ENCODE measurements around the gene NINL.
"Not testable (repeated sequence)": the region's sequence is repeated elsewhere in the genome, so short reads cannot be mapped to it uniquely, and the experiment has no call there.

The NINL gene

DNA sequence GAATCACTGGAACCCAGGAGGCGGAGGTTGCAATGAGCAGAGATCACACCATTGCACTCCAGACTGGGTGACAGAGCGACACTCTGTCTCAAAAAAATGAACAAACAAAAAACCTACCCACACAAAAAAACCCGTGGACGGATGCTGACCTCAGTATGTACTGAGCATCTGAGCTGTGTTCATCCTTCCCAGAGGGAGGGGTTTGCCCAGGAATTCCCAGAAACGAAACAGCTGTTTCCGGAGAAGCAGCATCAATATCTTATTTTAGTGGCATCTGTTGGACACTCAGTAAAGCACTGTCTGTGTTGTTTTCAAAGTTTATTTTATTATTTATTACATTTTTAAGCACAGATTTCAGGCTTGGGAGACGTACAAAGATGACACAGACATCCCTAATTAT is 19.8 kb upstream of the NINL start:
- H3K4me3 Mint-ChIP-seq, result no peak overlapping the region
- ATAC-seq (no peak), DNase-seq (ENCODE audit: low spot score in 2 of 2) (no peak)
- H3K9me3 Mint-ChIP-seq, result no peaks in the 10 kb centered on the region
- H3K4me1 Mint-ChIP-seq, result peaks cover 6% of the 10 kb centered on the region
- no peak overlapping the region for H3K27ac Mint-ChIP-seq
- H3K36me3 Mint-ChIP-seq, result no peaks in the 10 kb centered on the region

DNA sequence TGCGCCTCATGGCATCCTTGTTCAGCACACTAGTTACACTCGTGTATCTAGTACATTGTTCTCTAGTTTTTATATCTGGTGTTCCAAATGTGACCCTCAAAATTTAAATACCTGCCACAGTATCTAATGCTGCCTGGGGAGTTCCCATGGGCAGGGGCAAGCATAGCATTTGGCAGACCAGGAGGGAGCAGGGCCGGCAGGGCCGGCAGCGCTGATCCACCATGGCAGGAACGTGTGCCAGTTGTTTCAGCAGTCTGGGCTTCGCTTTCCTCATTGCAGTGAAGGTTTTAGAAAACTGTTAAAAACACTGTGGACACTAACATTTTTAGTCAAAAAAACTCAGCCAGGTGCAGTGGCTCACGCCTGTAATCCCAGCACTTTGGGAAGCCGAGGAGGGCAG is 19.3 kb upstream of the NINL start:
- ATAC-seq (no peak), DNase-seq (ENCODE audit: low spot score in 2 of 2) (no peak)
- H3K36me3 Mint-ChIP-seq, result no peaks in the 10 kb centered on the region
- peaks cover 2% of the 10 kb centered on the region for H3K4me1 Mint-ChIP-seq
- H3K9me3 Mint-ChIP-seq, result no peaks in the 10 kb centered on the region
- H3K4me3 Mint-ChIP-seq, result no peak overlapping the region
- no peak overlapping the region for H3K27ac Mint-ChIP-seq

DNA sequence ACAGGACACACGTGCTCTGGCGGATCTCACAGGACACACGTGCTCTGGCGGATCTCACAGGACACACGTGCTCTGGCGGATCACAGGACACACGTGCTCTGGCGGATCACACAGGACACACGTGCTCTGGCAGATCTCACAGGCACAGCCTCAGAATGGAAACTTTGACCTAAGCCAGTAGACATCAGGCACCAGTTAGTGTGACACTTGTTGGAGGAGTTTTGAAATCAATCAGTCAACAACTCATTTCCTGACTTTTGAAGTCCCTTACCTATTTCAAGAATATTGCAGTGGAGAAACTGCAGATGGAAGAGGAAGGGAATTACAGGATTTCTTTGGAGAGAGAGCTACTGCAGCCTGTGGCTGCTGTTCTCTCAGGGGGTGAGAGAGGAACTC is 17.6 kb upstream of the NINL start:
- not testable (repeated sequence) for H3K9me3 Mint-ChIP-seq; H3K36me3 Mint-ChIP-seq; H3K4me1 Mint-ChIP-seq; DNase-seq (ENCODE audit: low spot score in 2 of 2); H3K4me3 Mint-ChIP-seq; H3K27ac Mint-ChIP-seq
- ATAC-seq, result peak; percentile 82

DNA sequence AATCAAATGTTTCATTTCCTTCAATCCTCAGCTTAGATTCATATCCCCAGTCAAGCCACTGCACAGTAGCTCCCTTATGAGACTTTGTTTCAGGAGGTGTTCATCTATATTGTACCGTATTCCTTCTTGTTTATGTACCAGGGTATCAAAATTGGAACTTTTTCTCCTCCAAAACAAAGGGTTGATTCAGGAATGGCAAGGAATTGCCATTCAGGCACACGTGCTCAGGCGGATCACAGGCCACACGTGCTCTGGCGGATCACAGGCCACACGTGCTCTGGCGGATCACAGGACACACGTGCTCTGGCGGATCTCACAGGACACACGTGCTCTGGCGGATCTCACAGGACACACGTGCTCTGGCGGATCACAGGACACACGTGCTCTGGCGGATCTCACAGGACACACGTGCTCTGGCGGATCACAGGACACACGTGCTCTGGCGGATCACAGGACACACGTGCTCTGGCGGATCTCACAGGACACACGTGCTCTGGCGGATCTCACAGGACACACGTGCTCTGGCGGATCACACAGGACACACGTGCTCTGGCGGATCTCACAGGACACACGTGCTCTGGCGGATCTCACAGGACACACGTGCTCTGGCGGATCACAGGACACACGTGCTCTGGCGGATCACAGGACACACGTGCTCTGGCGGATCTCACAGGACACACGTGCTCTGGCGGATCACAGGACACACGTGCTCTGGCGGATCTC is 17.0 kb upstream of the NINL start:
- not testable (repeated sequence) for DNase-seq (ENCODE audit: low spot score in 2 of 2); H3K27ac Mint-ChIP-seq; H3K4me3 Mint-ChIP-seq; H3K4me1 Mint-ChIP-seq; H3K36me3 Mint-ChIP-seq; ATAC-seq; H3K9me3 Mint-ChIP-seq

DNA sequence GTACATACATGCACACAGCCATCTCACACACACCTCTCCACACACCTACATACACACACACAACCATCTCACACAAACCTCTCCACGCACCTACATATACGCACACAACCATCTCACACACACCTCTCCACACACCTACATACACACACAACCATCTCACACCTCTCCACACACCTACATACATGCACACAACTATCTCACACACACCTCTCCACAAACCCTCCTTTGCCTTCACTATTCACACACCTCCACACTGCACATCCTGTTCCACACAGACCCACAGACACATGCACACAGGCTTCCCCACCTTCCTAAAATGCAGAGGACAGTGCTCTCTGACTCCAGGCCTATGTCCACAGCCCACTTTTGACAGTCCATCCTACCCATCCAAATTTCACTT is 16.3 kb upstream of the NINL start:
- DNase-seq (ENCODE audit: low spot score in 2 of 2), result no peak
- Mint-ChIP-seq H3K4me1 (no peaks in the 10 kb centered on the region), H3K9me3 (no peaks in the 10 kb centered on the region), H3K36me3 (no peaks in the 10 kb centered on the region), H3K4me3 (no peak overlapping the region), H3K27ac (no peak overlapping the region)
- ATAC-seq, result no peak

DNA sequence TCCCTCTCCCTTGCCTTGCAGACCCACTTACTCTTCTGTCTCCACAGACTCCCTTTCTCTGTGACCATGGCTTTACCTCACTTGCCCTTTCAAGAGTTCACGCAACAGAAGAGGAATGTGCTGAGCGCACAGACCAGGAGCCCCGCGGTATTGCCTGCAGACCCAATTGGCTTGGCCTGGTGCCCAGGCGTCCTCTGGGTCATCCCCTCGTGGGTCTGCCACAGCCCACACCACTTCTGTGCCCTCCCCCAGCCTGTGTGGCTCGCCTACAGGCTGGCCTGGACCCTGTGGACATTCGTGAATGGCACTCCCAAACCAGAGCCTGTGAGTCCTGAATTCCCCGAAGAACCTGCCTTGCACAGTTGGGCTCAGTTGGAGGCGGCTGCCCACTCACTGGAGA is 15.3 kb upstream of the NINL start:
- ATAC-seq, result no peak
- Mint-ChIP-seq H3K4me3 (no peak overlapping the region), H3K27ac (no peak overlapping the region), H3K36me3 (no peaks in the 10 kb centered on the region), H3K9me3 (no peaks in the 10 kb centered on the region), H3K4me1 (no peaks in the 10 kb centered on the region)
- DNase-seq (ENCODE audit: low spot score in 2 of 2), result no peak

DNA sequence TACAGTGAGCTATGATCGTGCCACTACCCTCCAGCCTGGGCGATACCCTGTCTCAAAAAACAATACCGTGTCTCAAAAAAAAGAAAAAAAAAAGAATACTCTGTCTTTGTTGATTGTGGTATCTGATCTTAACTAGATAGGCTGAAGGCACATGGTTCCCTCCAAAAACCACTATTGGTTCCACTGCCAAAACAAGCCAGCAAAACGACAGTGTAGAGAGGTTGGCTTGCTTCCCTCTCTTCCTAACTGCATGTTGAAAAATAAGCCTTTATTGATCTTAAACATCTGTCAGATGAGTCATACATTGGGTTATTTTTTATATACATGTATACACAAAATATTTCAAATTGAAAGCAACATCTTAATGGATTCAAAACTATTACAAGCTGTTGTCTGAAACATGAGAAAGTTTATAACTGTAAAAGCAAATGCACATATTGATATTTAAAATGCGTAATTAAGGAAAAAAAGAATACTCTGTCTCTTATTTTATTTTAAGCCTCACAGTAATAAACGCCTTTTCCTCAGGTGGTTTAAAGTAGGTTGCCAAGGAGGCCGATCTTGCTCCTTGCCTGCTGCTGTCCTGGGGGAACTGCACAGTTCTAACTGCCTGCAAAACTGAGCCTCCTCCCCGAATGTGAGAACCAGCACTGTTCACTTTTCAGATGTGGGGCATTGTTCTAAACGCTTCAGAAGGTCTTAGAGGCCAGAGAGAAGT is 7.0 kb upstream of the NINL start:
- Mint-ChIP-seq H3K27ac (no peak overlapping the region), H3K4me3 (no peak overlapping the region), H3K4me1 (no peaks in the 10 kb centered on the region), H3K9me3 (no peaks in the 10 kb centered on the region), H3K36me3 (no peaks in the 10 kb centered on the region)
- ATAC-seq, result no peak
- no peak for DNase-seq (ENCODE audit: low spot score in 2 of 2)

DNA sequence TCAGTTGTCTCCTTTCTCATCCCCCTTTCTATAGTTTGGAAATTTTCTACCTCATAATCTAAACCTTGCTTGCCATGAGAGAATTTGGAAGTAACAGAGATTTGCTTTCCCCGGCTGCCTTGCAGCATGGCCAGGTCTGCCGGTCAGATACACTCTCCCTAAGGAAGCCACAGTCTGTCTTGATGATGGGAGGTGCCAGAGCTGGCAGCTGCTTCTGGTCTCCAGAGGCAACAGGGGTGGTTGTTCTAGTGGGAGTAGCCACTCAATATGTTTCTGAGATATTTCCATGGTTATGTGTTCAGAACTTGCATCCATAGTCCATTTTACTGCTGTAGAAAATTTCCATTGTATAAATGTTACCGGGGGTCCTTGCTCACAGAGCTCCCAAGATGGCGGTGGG is 5.4 kb upstream of the NINL start:
- H3K36me3 Mint-ChIP-seq; H3K4me3 Mint-ChIP-seq; DNase-seq (ENCODE audit: low spot score in 2 of 2); H3K27ac Mint-ChIP-seq; H3K9me3 Mint-ChIP-seq; ATAC-seq; H3K4me1 Mint-ChIP-seq: not testable (repeated sequence)

DNA sequence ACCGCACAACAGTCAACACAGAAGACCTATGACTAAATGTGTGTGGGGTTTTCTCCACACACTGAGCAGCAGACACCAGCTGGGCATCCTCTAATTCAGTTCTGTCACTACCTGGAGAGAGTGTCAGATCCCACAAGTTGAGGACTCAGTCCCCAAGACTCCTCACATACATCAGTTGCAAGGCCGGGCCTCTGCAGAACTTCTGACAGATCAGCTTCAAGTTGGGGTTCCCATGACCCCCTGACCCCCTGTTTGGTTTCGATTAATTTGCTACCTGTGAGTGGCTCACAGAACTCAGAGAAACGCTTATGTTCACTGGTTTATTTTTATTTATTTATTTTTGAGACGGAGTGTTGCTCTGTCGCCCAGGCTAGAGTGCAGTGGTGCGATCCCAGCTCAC is 3.2 kb upstream of the NINL start:
- ATAC-seq (no peak), DNase-seq (ENCODE audit: low spot score in 2 of 2) (no peak)
- no peak overlapping the region for H3K27ac Mint-ChIP-seq
- no peaks in the 10 kb centered on the region for H3K9me3 Mint-ChIP-seq
- H3K4me3 Mint-ChIP-seq, result no peak overlapping the region
- H3K4me1 Mint-ChIP-seq, result peaks cover 6% of the 10 kb centered on the region
- H3K36me3 Mint-ChIP-seq, result no peaks in the 10 kb centered on the region

DNA sequence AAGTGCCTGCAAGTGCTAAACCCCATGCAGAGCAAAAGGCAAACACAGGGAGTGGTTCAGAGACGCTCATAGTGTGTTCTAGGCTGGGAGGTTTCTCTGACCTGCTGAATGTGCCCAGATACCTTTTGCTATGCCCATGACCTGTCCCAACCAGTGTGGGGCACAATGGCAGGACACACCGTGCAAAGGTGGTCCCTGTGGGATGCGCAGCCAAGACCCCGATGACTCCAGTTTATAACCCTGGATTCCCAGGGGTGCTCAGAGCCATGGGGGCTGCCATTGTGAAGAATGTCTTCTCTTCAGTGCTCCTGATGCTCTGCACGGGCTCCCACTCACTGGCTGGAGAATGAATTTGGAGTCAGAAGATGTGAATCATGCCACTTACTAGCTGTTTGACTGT is 2.2 kb upstream of the NINL start:
- ATAC-seq, result peak; percentile 27
- Mint-ChIP-seq H3K4me1 (peaks cover 6% of the 10 kb centered on the region), H3K4me3 (no peak overlapping the region), H3K36me3 (no peaks in the 10 kb centered on the region), H3K9me3 (no peaks in the 10 kb centered on the region), H3K27ac (no peak overlapping the region)
- DNase-seq (ENCODE audit: low spot score in 2 of 2), result no peak

DNA sequence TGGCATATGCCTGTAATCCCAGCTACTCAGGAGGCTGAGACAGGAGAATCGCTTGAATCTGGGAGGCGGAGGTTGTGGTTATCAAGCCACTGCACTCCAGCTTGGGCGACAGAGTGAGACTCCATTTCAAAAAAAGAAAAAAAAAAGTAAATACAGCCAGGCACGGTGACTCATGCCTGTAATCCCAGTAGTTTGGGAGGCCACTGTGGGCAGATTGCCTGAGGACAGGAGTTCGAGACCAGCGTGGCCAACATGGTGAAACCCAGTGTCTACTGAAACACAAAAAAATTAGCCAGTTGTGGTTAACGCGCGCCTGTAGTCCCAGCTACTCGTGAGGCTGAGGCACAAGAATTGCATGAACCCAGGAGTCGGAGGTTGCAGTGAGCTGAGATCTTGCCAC is 1.5 kb upstream of the NINL start:
- H3K9me3 Mint-ChIP-seq, result no peaks in the 10 kb centered on the region
- H3K4me3 Mint-ChIP-seq, result no peak overlapping the region
- no peaks in the 10 kb centered on the region for H3K36me3 Mint-ChIP-seq
- peaks cover 6% of the 10 kb centered on the region for H3K4me1 Mint-ChIP-seq
- ATAC-seq (no peak), DNase-seq (ENCODE audit: low spot score in 2 of 2) (no peak)
- no peak overlapping the region for H3K27ac Mint-ChIP-seq

DNA sequence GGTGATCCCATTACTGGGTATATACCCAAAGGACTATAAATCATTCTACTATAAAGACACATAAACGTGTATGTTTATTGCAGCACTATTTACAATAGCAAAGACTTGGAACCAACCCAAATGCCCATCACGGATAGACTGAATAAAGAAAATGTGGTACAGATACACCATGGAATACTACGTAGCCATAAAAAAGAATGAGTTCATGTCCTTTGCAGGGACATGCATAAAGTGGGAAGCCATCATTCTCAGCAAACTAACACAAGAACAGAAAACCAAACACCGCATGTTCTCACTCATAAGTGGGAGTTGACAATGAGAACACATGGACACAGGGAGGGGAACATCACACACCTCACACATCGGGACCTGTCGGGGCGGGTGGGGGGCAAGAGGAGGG is 1.7 kb downstream of the NINL start:
- not testable (repeated sequence) for DNase-seq (ENCODE audit: low spot score in 2 of 2); H3K27ac Mint-ChIP-seq; H3K4me1 Mint-ChIP-seq; H3K9me3 Mint-ChIP-seq; ATAC-seq; H3K36me3 Mint-ChIP-seq
- H3K4me3 Mint-ChIP-seq, result peak overlapping the region; percentile 66

DNA sequence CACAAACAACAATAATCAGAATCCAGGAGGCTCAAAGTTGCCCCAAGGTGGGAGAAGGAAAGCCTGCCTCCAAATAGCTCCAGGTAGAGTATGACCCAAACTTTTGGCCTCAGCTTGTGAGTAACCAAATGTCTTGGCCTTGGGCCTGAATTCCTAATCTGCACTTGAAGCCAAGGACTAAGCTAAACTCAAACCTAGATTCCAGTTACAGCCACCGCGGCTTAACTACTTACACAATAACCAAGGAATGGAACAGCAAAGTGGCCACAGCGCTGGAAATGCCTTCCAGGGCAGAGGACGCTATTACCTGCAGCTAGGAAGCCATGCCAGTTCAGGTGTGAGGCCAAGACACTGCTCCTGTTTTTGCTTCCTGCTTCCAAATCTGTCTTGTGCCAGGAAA is 4.6 kb downstream of the NINL start:
- Mint-ChIP-seq H3K4me3 (no peak overlapping the region), H3K36me3 (no peaks in the 10 kb centered on the region), H3K4me1 (peaks cover 6% of the 10 kb centered on the region), H3K9me3 (no peaks in the 10 kb centered on the region), H3K27ac (no peak overlapping the region)
- no peak for ATAC-seq
- no peak for DNase-seq (ENCODE audit: low spot score in 2 of 2)

DNA sequence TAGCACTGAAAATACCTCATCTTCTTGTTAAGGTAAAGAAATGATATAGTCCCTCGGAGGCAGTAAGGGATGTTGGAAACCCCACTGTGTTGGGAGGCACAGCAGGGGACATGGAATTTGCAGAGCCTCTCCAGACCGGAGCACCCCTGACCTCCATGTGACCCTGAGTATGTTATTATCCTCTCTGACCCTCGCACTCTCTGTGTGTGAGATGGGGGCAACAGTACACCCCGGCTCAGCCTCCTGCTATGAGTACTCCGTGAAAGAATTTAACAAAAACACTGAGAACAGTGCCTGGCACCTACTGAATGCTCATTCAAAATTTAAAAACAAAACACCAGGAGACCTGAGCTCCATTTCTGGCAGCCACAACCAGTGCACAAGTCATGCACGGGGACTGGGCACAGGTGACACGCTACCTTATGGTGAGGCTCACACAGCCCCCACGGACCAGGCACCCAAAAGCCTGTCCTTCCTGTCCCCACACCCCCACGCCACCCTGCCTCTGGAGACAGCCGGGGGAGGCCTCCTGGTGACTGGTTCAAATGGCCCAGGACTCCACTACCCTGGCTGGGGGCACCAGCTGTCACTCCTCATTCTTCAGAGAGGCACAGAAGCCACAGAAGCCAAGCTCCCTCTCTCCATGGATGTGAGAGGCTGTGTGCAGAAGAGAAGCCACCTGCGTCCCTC is 6.1 kb downstream of the NINL start:
- H3K27ac Mint-ChIP-seq, result no peak overlapping the region
- no peaks in the 10 kb centered on the region for H3K4me1 Mint-ChIP-seq
- ATAC-seq, result no peak
- H3K4me3 Mint-ChIP-seq, result no peak overlapping the region
- DNase-seq (ENCODE audit: low spot score in 2 of 2), result no peak
- H3K9me3 Mint-ChIP-seq, result no peaks in the 10 kb centered on the region
- no peaks in the 10 kb centered on the region for H3K36me3 Mint-ChIP-seq

DNA sequence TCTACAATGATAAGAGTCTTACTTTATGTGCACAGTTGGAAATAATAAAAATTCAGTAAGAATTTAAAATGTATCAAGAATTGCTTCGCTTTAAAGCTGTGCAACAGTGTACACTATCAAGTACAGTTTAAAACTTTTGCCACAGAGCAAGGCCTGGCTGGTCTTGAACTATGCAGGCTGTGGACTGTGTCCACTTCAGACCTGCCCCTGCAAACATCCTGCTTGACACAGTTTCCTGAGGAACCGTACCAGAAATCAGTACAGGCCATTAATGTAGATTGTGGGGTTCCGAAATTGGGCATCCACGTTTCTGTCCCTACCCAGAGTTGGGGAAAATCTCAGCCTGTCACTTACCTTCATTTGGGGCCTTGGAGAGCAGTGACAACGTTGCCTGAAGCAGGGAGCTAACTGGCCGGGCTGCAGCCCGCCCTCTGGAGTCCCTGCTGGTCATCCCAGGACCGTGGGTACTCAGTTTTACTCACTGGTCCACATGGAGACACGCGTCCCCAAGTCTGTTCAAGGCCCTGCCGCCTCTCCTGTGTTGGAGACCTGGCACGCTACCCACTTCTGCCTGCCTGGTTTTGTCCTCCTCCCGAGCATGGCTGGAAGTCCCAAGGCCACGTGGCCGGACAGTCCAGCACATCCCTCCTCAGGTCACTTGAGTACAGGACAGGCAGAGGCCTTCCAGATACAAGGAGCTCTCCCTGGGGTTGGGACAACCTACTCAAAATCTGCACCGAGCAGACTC is 8.4 kb downstream of the NINL start:
- Mint-ChIP-seq H3K4me3 (no peak overlapping the region), H3K27ac (no peak overlapping the region), H3K9me3 (no peaks in the 10 kb centered on the region), H3K4me1 (no peaks in the 10 kb centered on the region), H3K36me3 (no peaks in the 10 kb centered on the region)
- ATAC-seq (no peak), DNase-seq (ENCODE audit: low spot score in 2 of 2) (no peak)
